DMS153 treated with DMSO at 0.1 percent for 48 hours (cell line): ENCODE results near the gene SUGT1.
"Not testable (repeated sequence)": the region's sequence is repeated elsewhere in the genome, so short reads cannot be mapped to it uniquely, and the experiment has no call there.

Experiments used
- DNase-seq: peaks from one replicate; lab custom pipeline; 2025; ENCODE audit not compliant: unreplicated experiment; lab: John Stamatoyannopoulos, UW

SUGT1 gene

DNA sequence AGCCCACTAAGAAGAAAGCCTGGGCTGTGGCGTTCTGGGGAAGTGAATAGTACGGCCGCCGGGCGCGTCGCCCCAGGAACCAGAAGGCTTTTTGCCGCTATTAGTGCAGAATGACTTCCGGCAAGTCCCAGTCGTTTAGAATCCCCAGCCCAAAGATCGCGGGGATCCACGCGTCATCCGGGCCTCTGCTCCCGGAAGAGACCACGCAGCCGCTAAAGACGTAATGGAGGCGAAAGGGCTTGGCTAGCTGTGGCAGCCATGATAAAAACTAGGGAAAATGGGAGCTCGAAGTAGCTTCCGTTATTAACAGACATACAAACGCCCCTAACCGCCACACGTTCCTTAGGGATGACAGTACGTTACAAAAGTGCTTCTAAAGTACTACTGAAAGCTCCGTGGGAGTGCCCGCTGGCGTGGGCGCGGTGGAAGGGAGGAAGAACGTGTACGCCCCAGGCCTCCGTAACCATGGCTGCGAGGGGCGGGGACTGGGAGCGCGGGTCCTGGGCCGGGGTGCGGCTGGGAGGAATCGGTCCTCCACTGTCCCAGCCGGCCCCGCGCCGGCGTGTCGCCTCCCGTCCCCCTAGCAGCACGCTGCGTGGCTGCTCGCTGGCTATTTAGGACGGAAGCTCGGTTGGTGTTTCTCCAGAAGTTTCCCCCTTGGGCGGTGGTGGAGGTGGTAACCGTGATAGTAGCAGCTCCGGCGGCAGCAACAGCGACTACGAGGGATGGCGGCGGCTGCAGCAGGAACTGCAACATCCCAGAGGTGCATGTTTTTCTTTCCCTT is at the start of gene SUGT1:
Gene SUGT1 (plus strand): TSS at position 641 of the 784 bp plus-strand sequence. CDS start 85 bp downstream, at position 726.
- DNase-seq, result peak; percentile 96

DNA sequence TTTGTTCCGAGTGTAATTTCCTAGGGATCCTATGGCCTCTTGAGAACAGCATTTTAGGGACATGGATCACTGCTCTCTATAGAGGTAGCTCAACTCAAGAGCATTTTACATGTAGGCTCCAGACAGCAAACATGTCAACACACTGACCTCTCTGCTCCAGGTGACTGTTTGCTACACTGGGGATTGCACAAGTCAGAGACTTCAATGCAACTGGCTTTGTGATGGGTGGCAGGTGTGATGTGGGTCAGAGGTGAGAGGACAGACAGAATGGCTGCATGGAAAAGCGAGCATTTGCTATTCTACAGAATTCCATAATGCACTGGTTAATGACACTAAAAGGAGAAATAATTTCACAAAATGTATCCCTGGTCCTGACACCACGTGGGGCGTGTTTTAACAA is 49.3 kb upstream of the SUGT1 start:
- not testable (repeated sequence) for DNase-seq

DNA sequence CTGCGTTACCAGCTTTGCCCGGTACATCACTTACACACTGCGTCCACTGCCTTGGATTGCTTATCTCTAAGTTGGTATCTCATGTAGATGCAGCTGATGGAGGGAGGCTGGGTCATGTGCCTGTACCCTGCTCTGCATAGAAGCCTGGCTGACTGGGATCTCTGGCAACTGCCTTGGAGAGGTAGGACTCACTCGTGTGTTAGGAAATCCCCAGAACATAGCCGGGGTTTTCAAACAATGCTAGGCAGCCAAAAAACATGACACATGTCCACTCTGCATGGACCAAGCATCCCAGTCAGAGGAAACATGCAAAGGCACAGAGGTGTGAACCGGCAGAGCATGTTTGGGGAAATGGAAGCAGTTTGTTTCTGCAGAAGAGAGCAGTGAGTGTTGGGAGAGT is 46.5 kb upstream of the SUGT1 start:
- not testable (repeated sequence) for DNase-seq

DNA sequence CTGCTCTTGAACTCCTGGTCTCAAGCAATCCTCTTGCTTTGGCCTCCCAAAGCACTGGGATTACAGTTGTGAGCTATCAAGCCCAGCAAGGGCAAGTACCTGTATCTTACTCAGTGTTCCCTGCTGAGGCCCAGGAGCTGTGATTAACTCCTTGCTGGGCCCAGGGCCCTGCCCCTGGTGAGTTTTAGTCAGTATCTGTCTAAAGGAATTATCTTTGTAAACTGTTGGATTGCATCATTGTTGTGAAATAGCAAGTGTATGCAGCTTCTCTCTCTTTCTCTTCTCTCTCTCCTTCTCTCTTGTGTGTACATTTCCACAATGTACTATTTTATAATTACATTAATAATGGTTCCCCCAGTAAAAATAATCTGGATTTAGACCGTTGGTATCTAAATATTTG is 45.8 kb upstream of the SUGT1 start:
- not testable (repeated sequence) for DNase-seq

DNA sequence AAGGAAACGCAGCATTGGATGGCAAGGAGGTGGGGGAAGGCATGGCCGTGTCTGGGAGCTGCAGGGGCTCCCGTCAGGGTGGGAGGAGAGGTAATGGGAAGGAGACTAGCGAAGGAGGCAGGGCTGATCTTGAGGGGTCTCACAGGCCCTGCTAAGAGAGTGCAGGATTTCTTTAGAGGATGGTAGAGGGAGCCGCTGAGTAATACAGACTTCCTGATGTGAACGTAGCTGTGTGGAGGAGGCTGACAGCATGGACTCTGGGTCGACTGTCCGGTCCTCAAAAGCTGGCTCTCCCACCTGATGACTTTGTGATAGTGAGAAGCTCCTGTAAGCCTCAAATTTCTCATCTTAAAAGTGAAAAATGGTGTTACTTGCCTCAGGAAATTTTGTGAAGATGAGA is 44.5 kb upstream of the SUGT1 start:
- DNase-seq, result not testable (repeated sequence)

DNA sequence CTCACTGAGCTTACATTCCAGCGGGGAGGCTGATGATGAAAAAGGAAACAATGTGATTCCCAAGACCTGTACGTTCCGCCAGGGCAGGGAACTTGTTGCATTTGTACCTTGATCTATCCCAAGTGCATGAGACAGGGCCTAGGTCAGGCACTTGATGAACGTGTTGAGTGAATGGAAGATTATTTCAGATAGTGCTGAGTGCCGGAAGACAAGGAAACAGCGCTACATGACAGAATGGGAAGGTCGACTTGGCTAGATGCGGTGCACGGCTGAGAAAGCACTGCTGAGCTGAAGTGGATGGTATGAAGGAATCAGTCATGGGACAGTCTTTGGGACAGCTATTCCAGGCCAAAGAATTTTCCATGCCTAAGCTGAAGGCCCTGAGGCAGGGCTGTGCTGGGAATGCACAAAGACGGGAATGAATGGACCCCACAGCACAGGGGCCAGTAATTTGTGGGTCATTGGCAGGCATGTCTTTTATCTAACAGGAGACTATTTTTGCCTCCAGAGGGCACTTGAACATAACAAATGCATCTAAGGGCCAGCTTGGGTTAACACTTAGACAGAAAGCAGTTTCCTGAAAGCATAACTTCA is 43.5 kb upstream of the SUGT1 start:
- DNase-seq, result peak; percentile 9

DNA sequence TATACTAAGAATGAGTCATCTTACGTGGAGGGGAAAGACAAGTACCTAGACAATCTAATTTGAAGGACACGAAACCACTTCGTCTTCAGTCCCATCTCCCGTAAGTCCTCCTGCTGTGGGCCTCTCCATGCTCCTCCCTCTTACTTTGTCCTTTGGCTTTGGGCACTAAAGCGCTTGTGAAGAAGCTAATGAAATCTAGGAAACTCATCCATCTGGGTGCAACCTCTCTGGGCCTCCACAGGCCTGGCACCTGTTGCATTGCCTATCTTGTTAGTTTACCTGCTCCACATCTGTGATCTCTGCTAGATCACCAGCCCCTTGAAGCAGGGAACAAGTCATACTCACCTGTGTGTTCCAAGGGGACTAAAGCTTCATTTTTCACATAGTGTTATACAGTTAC is 42.5 kb upstream of the SUGT1 start:
- not testable (repeated sequence) for DNase-seq

DNA sequence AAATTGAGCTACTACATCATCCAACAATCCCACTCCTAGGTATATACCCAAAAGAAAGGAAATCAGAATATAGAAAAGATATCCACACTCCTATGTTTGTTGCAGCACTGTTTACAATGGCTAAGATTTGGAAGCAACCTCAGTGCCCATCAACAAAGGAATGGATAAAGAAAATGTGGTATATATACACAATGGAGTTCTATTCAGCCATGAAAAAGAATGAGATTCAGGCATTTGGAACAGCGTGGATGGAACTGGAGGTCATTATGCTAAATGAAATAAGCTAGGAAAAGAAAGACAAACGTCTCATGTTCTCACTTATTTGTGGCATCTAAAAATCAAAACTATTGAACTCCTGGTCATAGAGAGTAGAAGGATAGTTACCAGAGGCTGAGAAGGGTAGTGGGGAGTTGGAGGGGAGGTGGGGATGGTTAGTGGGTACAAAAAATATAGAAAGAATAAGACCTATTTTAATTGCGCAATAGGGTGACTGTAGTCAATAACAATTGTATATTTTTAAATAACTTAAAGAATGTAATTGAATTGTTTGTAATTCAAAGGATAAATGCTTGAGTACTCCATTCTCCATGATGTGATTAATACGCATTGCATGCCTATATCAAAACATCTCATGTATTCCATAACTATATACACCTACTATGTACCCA is 37.4 kb upstream of the SUGT1 start:
- no peak for DNase-seq

DNA sequence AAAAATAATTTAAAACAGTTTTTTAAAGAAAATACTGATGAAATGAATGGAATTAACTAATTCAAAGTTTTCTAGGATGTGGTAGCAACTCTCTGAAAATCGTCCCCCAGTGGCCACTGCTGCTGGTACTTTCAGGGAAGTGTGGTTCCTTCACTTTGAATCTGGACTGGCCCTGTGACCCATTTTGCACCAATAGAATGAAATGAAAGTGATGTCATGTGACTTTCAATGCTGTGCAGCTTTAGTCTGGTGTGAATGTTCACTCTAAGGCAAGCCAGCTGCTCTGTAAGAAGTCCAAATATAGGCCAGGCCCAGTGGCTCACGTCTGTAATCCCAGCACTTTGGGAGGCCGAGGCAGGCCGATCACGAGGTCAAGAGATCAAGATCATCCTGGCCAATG is 36.8 kb upstream of the SUGT1 start:
- no peak for DNase-seq

DNA sequence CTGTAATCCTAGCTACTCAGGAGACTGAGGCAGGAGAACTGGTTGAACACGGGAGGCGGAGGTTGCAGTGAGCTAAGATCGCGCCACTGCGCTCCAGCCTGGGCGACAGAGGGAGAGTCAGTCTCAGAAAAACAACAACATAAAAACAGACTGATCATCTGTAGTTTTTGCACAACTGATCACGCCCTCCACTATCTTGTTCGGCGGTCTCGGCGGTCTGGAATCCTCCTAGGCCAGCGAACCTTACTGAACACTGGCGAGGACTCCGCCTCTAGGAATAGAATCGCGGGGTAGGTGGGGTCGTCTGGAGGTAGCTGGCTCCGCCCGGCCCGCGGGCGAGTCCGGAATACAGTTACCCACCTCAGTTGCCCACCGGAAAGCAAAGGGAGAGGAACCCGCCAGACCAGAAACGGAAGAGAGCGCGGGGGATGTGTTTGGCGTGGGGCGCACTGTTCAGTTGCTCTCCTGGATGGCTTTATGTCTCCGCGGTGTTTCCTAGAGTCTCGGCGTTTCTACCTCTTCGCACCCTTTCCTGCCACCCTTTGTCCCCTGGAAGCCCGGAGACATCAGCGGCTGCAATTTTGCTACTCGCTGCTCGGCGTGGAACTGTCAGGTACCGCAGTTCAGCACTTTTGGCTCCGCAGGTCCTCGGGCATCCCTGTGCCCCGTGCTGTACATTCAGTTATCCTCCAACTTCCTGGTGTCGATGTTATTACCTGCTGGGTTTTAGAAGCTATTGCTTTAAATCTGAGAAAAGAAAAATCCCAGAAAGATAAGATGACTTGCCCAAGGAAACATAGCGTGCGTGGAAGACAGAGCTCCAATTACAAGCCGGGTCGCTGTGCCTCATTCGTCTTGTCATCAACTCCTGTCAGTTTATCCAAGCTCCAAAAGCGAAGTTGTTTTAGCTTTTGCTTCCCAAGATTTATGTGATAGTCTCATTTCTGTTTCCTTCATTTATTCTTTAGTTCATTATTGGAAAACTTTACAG is 35.3 kb upstream of the SUGT1 start:
- peak; percentile 83 for DNase-seq

DNA sequence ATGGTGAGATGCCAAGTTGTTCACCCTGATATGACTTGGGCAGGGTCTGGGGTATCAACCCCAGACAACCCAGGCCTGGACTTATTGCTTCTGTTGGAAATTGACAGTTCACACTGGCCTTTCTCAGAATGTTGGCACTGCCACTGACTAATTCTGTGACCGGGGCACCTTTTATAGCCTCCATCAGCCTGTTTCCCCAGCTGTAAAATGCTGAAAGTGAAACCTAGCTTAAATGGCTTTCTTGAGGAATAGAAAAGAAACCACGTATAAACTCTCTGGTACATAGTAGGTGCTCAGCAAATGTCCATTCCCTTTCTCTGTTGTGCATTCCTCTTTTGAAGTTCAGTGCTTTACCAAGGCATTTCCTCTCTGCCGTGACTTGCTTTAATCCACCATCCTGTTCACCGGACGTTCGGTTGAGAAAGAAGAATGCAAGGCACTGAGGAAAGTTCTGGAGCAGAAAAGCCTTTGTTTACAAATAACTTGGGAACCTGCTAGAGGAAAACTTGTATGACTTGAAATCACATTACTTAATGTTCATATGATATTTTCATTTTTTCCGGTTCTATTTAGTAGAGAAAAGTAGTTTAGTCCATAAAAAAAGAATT is 21.4 kb upstream of the SUGT1 start:
- DNase-seq, result not testable (repeated sequence)

DNA sequence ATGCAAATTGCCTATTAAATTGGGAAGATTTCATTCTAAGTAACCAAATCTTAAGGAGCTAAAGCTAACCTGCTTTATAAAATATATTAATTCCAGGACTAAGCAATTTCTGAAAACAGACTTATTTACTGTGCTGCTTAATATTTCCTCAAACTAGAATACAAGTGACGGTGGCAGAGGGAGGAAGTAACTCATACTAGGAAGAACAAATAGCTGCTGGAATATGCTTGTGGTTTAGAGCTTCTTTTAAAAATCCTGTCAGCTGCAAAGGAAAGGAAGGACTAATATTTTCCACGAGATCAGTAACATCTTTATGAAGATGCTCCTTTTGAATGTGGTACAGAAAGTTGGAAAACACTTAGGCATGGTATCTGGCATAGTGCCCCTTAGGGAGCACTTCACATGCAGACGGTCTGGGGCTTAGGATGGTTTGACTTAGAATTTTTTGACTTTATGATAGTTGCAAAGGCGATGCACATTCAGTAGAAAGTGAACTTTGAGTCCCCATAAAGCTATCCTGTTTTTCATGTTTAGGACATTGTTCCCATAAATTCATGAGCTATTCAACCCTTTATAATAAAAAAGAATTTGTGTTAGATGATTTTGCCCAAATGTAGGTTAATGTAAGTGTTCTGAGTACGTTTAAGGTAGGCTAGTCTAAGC is 13.8 kb upstream of the SUGT1 start:
- no peak for DNase-seq

DNA sequence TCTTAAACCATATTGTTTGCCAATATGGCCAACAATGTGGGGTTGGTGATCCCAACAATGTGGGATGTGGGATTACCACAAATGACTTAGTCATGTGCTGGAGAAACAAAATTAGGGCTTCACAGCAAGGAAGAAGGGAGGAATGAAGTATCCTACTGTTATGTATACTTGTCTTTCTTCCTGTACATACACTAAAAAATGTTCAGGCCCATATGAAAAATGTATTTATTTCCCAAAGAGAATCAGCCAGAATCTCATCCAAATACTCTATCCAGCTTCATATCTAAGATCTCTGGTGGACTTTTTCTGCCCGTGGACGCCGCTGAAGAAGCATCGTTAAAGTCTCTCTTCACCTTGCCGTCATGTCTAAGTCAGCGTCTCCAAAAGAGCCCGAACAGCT is 10.5 kb upstream of the SUGT1 start, which contains the start of gene HNRNPA1L2:
Gene HNRNPA1L2 (plus strand): TSS at position 301 of the 400 bp plus-strand sequence. CDS start 62 bp downstream, at position 363.
- no peak for DNase-seq

DNA sequence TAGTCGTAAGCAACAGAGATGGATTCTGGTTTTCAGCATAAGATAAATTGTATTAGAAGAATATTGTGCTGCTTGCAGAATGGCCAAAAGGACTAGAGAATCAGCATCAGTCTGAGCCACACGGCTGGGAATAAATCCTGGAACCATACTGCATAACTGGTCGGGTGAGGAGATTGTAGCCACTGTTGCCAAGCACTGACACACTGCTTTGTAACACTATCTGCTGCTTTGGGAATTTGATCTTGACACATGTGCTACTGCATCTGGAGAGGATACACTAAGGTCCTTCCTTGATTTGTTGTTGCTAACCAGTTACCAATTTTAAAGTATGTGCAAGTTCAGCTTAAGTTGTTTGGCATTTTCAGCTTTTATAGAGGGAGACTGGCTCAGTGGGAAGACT is 8.5 kb upstream of the SUGT1 start:
- no peak for DNase-seq

DNA sequence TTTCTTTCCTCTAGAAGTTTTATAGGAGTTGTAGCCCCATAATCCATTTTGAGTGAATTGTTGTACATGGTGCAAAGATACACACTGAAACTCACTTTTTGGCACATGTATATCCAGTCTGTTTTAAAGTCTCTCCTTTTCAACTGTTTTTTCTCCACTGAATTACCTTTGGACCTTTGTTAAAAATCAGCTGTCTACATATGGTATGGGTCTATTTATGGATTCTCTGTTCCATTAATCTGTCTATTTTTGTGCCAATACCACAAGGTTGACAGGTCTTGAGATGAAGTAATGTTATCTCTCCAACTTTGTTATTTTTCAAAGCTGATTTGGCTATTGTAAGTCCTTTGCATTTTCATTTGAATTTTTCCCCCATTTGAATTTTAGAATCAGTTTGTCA is 5.7 kb upstream of the SUGT1 start:
- no peak for DNase-seq

DNA sequence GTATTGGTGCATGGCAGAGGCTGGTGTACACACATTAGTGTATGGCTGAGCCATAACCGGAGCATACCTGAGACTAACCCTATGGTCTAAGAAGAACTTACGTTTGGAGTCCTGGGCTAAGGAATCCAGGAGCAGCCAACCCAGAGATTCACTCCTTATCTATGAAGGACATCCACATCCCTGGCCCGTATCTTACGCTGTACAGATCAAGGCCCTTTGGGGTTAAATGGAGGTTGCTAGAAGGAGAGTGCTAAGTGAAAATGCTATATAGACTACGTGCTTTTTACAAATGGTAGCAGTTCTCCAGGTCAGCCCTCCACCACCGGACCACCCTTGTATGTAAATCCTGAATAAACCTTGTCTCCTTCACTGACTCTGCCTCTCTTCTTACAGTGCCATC is 1.9 kb upstream of the SUGT1 start:
- DNase-seq, result no peak

DNA sequence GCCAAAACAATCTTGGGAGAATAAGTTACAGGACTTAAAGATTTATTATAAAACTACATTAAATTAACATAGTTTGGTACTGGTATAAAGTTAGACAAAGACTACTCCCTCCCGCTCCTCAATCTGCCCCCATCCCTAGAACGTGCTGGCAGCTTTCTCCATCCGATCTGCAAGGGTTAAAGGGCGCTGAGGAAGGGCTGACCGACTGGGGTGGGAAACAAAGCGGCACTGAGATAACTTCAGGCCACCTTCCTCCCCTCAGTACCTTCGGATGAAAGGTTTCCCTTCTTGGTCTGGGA is 790 bp upstream of the SUGT1 start:
- no peak for DNase-seq

DNA sequence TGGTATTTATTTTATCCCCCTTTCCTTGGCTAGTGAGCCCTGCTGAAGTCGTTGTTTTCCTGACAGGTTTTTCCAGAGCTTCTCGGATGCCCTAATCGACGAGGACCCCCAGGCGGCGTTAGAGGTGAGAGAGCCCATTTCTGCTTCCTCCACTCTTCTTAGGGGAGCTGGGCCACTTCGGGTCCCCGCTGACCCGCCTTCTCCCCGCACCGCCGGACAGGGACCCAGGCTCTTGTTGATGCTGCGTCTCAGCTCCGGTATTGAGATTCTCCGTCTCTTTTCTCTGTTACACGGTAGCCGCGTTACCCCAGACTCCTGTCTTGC is 306 bp downstream of the SUGT1 start:
- no peak for DNase-seq

DNA sequence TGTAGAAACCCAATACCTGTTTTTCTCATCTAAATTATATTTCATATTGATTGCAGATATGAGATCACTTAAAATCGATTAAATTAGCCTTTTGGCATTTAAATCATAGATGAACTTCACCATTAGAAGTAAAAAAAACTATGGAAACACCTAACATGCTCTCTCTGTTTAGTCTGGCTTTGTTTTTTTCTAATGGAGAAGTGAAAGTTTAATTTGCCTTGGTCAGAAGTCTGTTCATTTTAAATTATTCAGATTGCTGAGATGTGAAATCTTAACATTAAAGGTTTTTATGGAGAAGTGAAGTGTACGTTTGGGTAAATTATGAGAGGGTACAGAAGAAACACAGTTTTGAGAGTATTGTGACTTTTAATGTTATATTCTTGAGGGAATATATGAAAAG is 6.7 kb downstream of the SUGT1 start:
- DNase-seq, result no peak

DNA sequence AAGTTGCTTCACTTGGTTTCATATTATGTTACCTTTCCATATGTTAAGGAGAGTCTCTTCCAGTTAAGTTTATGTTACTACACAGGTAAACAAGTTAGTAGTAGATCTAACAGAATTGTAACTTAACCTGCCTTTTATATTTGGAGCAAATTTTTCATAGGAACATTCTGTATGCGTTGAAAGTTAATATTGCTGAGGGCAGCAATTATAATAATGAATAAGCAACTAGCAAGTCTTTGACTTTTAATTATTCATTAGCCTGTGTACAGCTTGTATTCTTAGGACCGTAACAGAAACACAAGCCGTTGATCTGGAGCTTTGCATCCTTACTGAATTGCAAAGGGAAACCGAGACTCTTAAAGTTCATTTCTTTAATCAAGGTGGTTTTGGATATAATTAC is 11.6 kb downstream of the SUGT1 start:
- DNase-seq, result no peak
